ENCODE results near the gene ROBO4. TPM values are rescaled to one million over a fixed set of nuclear protein-coding genes. Genes with fewer than 3 reads are reported as not detected.
A peak's percentile ranks its signal among the peaks of the same experiment; 100 is the strongest.

ROBO4 gene
- total RNA-seq, 1 donor = 3.3 TPM

DNA sequence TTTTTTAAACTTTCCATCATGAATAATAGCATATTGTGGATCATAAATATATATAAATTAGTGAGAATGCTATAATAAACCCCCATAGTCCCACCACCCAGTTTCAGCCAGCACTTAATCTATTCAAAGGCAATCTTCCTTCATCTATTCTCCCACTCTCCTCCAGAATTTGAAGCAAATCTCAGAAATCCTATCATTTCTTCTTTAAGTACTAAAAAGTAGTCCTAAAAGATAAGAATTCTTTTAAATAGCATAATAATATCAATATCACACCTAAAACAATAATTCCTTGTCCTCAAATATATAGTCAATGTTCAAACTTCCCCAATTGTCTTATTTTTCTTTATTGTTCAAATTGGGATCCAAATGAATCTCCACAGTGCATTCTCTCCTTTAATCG, 57.0 kb downstream of the ROBO4 start:
- no peak overlapping the region for H3K4me3 ChIP-seq (ENCODE audit: low read depth, low read length)
- TF ChIP-seq, protein P1, sequence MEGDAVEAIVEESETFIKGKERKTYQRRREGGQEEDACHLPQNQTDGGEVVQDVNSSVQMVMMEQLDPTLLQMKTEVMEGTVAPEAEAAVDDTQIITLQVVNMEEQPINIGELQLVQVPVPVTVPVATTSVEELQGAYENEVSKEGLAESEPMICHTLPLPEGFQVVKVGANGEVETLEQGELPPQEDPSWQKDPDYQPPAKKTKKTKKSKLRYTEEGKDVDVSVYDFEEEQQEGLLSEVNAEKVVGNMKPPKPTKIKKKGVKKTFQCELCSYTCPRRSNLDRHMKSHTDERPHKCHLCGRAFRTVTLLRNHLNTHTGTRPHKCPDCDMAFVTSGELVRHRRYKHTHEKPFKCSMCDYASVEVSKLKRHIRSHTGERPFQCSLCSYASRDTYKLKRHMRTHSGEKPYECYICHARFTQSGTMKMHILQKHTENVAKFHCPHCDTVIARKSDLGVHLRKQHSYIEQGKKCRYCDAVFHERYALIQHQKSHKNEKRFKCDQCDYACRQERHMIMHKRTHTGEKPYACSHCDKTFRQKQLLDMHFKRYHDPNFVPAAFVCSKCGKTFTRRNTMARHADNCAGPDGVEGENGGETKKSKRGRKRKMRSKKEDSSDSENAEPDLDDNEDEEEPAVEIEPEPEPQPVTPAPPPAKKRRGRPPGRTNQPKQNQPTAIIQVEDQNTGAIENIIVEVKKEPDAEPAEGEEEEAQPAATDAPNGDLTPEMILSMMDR (IDR thresholded peaks at IDR 0.05; ENCODE audit: insufficient read depth, low read length) = no peak
- DNase-seq (ENCODE audit: low read depth) = no peak

DNA sequence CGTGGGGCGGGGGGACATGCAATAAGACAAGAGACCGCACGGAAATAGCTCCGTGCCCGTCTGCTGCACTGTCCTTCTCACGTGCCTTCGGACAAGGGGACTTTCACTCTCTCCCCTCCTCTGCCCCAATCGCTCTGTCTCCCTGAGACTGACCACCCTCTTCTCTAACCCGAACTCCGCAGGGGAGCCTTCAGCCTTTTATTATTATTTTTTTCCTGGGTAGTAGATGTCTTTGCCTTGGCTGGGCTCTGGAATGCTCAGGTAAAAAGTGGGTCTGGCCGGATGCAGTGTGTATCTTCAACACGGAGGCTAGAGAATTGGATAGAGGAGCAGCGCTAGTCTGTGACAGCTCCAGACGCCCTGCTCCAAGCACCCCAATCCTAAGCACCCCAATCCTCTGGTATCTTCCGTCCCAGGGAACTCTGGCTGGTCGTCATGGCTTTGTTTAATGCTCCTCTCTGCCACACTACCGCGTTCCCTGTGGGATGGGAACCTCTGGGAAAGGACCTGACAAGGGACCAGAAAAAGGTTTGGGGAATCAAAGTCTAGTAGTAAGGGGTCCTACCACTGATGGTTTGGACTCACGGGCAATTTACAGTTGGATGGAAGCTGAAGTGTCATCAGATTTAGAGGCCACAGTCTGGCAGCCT, 57.6 kb downstream of the ROBO4 start:
- DNase-seq (ENCODE audit: low read depth) = no peak
- TF ChIP-seq, protein P1 (IDR thresholded peaks at IDR 0.05; ENCODE audit: insufficient read depth, low read length) = no peak
- H3K4me3 ChIP-seq (ENCODE audit: low read depth, low read length) = peak overlapping the region; percentile 49

DNA sequence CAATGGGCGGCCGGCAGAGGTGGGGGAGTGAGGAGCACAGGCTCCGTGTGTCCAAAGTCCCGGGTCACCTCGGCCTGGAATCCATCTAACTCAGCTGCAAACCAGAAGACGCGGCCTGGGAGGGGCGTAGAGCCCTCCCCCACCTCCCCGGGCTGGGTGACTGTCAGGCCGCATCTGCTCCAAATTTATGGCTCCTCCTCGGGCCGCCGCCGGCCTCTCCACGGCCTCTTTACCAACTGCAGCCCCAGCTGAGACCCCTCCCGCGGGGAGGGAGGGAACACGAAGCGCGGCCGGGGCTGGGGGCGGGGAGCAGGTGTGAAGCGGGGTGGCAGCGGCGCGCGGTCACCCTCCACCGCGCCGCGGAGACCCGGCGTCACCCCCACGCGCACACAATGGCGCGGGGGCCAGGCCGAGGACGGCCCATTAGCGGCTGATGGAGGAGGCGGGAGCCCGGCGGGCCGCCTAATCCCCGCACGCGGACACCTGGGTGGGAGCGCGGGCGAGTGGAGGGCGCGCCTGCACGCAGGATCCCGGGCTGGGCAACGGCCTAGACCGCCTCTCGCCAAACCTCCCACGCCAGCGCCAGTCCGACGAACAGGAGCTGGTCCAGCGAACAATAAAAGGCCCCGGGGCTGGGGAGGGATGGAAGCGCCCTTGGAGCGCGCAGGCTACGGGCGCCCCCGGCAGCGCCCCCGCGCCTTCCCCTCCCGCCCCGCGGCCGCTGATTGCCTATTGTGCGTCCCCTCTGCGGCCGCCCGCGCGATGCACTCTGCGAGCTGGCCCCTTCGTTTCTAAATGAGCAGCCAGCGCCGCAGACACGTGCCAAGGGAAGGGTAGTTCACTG, 58.3 kb downstream of the ROBO4 start:
- peak overlapping the region; percentile 49 for H3K4me3 ChIP-seq (ENCODE audit: low read depth, low read length)
- TF ChIP-seq, protein P1 (IDR thresholded peaks at IDR 0.05; ENCODE audit: insufficient read depth, low read length) = no peak
- no peak for DNase-seq (ENCODE audit: low read depth)

DNA sequence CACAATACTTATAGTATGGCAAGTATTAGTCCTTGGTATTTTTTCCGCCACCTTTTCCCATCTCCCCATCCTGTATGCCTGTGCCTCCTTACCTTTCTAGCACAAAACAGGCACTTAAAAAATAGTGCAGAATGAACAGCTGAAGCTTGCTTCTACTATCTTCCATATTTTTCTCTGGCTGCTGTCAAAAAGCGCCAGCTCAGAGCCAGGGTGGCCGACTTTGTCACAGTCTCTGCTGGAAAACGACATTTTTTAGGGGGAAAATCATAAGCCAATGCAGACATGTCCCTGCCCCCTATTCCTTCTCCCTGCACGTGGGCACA, 58.9 kb downstream of the ROBO4 start:
- no peak for DNase-seq (ENCODE audit: low read depth)
- no peak overlapping the region for H3K4me3 ChIP-seq (ENCODE audit: low read depth, low read length)
- TF ChIP-seq, protein P1 (IDR thresholded peaks at IDR 0.05; ENCODE audit: insufficient read depth, low read length) = no peak

DNA sequence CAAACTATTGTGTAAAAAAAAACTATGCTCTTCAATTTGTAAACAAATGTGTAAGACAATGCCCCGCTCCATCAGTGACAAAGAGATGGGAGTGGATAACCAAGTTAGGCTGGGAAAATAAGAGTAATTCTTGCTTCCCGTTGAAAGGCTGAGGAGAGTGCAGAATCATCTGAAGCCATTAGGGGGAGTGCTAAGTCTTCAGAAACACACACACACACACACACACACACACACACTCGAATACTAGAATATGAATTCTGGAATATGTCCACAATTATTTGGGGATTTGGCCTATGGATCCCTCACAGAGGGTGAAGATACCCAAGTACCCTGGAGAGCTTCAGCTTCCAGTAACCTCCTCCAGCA, 60.2 kb downstream of the ROBO4 start:
- peak; percentile 92 for DNase-seq (ENCODE audit: low read depth)

DNA sequence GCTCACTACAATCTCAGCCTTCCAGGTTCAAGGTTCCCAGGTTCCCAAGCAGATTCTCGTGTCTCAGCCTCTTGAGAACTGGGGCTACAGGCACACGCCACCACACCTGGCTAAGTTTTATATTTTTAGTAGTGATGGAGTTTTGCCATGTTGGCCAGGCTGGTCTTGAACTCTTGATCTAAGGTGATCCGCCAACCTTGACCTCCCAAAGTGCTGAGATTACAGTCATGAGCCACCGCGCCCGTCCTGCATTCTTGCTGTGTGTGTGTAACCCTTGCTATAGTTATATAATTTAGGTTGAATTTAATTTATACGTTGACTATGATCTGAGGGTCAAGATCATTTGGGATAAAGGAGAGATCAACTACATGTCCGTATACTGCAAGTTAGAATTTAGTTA, 61.7 kb downstream of the ROBO4 start:
- no peak overlapping the region for H3K4me3 ChIP-seq (ENCODE audit: low read depth, low read length)
- TF ChIP-seq, protein P1 (IDR thresholded peaks at IDR 0.05; ENCODE audit: insufficient read depth, low read length) = no peak

More for the DNA sequence above, 60.2 kb downstream of the ROBO4 start:
- H3K4me3 ChIP-seq (ENCODE audit: low read depth, low read length) = no peak overlapping the region
- TF ChIP-seq, protein P1 (IDR thresholded peaks at IDR 0.05; ENCODE audit: insufficient read depth, low read length) = peak; percentile 85

More for the DNA sequence above, 61.7 kb downstream of the ROBO4 start:
- no peak for DNase-seq (ENCODE audit: low read depth)

All from fibroblast of the aortic adventitia (primary cell).